ENCODE measurements around the gene ZDHHC1. TPM values are rescaled to one million over a fixed set of nuclear protein-coding genes. Genes with fewer than 3 reads are reported as not detected.

Gene ZDHHC1
- total RNA-seq, 1 donor from 2014 or later: 23.7 TPM

DNA sequence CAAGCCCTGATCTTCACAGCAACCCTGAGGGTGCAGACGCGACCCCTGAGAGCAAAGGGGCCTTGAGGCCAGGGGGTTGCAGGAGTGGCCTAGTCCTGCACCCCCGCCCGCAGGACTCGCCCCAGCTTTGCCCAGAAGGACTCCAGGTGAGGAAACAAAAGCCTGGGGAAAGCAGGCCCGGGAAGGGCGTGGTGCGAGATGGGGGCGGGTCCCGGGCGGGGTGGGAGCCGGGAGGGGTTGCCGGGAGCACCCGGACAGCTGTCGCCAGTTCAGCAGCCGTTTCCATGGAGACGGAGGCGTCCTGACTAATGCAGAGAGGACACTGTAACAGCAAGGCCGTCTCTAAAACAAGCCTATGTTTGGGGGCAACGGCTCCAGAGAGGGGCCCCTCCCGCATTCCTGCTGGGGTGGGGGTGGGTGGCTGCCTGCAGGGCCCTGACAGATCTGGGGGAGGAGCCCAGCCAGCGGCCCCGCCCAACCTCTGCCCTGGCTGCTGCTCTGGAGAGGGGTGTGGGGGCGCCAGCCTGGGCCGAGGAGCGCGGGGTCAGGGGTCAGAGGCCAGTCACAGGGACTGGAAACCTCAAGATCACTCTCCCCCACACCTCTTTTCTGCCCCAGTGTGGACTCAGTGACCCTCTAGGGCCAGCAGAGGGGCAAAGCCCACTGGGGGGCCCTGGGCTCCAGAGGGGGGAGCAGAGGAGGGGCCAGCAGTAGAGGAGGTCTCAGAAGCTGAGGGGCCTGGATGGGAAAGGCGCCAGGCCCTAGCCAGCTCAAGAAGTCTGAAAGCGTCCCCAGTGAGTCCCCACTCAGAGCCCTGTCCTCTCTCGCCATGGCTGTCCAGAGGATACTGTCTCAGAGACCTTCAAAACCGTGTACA is 19.9 kb downstream of the ZDHHC1 start:
- no peak for DNase-seq (ENCODE audit: extremely low read depth, low read depth, low spot score)

DNA sequence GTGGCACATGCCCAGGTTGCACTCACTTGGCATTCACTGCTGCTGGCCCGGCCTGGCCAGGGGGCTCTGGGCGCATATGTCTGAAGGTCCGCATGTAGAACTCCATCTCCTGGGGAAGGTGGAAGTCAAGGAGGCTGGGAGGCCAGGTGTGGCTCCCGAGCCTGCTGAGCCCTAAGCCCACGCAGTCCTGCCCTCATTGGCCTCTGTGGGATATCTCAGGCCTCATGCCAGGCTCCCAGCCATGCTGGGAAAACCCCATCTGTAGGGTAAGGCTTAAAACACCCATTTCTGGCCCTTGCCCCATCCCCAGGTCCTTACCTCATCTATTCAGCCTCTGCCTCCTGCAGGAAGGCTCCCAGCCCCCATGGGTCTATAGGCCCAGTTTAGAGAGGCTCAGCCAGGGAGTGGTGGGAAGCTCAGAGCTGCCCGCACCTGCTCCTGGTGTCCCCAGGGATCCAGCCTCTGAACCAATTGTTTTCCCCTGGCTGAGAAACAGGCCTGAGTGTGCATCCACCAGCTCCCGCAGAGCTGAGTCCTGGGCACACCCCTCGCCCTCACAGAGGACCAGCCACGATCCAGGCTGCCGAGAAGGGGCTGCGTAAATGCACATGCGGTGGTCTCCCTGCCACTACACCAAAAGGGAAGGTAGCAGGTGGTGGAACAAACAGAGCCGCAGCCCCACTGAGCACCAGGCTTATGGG is 20.7 kb downstream of the ZDHHC1 start:
- DNase-seq (ENCODE audit: extremely low read depth, low read depth, low spot score): no peak

DNA sequence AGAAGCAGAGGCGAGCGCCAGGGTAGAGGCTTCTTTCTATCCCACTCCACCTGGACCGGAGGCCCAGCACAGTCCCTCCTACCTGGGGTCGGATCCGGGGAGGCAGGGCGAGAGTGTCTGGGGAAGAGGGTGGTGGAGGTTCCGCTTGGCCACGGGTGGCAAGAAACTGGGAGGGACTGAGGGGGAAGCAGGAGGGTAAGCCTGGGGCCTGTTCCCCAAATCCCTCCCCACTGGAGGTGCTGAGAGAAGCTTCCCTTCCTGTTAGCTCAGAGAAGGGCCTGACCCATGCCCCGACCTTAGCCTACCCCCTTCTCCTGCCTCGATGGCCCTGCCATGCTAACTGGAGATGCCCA is 21.2 kb downstream of the ZDHHC1 start:
- DNase-seq (ENCODE audit: extremely low read depth, low read depth, low spot score): no peak

DNA sequence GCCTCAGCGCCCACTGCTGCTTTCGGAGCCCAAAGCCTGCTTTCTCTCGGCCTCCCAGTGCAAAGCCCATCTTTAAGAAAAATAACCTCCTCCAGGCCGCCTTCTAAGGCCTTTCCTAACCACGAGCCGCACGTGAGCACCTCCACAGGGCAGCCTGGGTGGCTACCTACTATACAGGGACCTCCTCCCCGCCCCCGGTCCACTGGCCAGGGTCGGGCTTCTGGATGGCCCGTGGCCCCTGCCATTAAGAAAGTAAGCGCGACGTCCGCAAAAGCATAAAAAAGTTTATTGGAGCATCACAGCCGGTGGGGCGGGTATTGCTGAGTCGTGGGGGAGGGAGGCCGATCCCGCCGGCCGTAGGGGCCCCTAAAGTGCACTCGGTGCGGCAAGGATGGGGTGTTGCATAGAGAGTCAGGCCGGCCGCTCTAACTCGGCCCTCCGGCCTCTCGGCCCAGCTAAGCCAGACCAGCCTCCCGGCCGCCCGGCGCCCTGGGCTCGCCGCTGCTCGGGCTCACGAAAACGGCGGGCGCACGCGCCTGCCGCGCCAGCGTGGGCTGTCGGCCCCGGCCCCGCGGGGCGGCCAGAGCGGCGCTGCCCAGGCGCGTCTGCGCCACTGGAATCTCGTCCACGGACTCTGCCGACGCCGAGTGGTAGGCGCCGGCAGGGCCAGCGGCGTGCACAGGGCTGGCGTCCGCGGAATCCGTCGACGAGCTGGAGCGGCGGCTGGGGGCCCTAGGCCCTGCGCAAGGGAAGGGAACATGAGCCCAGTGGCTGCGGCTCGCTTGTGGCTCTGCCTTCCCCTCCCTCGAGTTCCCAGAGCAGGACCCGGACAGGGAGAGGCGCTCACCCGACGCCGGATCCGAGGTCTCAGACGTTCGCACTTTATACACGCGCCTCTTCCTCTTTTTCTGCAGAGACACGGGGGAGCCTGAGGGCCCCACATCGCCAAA is 21.8 kb downstream of the ZDHHC1 start:
- DNase-seq (ENCODE audit: extremely low read depth, low read depth, low spot score): no peak

DNA sequence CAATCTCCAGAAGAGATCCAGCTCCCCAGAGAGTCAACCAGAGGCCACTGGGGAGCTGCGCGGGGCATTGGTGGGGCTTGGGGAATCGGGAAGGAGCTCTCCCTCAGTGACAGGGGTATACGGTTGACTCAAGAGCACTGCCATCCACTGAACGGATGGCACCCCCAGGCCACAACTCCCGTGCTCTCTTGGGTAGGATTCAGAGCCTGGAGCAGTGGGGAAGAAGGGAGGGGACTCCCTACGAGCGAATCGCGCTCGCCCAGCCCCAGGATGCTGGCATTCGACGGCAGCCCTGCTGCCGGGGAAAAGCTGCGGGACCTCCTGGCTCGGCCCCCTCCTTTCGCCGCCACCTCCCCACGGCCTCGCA is 22.5 kb downstream of the ZDHHC1 start:
- DNase-seq (ENCODE audit: extremely low read depth, low read depth, low spot score): no peak

DNA sequence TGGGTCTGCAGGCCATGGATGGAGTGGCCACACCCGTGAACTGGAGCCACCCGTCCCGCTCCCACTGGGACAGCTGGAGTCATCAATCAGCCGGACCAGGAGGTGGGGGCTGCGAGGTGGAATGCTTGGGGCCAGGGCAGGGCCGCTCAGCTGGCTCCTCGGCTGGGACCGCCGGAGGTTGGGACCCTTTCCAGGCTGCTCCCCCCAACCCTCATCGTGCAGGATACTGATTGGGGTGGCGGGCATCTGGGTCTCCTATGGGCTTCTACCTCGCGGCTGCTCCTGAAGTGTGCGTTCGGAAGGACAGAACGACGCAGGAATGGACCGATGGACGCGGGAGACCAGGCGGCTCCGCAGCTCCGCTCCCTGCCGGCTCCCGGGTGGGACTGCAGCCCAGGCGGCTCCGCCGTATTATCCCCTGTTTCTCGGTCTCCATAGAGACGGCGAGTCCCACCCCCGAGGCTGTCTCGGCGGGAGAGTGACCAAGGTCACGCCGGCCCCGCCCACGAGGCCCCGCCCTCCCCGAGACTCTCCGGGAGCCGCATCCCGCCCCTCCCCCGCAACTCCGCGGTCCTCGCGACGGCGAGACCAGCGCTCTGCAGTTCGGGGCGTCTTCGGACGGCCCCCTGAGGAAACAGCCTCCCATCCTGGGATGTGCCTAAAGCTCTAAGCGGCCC is 23.0 kb downstream of the ZDHHC1 start, which contains the start of gene TPPP3:
TSS of gene TPPP3 (minus strand) at position 388 of the 677 bp plus-strand sequence. CDS start 2,387 bp downstream, outside the sequence.
- DNase-seq (ENCODE audit: extremely low read depth, low read depth, low spot score): no peak

DNA sequence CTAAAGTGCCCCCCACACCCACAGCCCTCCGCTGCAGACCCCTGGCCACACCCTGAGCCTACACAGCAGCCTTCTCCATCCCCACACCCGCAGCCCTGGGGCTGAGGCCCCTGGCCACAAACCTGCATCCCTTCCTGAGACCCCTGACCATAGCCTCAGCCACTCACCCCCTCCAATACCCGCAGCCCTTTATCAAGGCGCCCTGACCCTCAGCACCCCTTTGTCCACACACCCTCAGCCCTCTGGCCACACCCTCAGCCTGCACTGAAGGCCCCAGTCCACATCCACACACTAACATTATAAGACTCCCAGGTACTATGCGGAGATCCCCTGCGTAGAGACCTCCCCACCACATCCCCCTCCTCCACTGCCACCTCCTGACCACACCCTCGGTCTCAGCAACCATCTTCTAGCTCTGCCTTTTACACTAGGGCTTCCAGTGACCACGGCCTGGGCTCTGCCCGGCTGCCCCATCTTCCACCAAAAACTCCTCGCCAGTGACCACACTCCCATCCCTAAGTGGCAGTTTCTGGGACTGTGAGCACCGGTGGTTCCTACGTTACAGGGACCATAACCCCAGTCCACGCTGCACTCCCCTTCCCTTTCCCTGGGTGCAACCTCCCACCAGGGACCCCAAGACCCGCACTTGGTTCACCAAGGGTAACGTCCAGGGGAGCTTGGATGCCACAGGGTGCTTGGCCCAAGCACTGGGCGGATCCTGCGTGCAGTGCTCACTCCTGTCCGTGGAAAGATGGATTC is 23.8 kb downstream of the ZDHHC1 start:
- no peak for DNase-seq (ENCODE audit: extremely low read depth, low read depth, low spot score)

DNA sequence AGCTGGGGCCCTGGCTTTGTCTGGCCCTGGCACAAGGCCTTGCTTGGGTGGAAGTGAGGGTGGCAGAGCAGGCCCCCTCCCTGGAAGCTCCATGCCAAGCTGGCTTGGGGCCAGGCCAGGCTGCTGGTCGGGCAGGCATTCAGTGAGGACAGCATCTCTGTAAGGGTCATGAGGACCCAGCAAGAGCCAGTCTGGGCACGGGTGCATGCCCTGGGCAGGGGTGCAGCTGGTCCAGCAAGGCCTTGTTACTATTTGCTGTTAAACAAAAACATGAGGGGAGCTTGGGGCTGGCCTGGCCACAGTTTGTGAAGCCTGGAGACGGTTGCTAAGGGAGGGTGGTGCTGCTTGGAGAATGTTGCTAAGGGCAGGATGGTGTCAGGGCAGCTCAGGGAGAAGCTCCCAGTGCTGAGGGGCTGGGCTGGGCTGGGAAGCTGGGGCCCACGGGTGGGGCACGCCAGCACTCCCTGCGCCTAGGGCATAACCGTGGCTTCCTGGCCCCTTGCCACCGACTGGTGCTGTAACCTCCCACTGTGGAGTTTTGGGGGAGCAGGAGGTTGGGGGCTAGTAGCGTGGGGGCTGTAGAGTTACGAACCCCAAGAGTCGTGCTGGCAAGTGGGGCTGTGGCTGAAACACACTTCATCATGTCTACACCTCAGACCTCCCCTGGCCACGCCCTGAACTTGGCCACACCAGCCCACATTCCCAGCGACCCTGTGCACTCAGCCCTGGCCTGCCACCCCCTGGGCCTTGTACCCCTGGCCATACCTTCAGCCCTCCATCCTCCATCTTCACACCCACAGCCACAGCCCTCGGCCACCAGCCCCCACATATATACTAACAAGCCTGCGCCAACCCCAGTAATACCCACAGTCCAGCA is 24.6 kb downstream of the ZDHHC1 start:
- no peak for DNase-seq (ENCODE audit: extremely low read depth, low read depth, low spot score)

DNA sequence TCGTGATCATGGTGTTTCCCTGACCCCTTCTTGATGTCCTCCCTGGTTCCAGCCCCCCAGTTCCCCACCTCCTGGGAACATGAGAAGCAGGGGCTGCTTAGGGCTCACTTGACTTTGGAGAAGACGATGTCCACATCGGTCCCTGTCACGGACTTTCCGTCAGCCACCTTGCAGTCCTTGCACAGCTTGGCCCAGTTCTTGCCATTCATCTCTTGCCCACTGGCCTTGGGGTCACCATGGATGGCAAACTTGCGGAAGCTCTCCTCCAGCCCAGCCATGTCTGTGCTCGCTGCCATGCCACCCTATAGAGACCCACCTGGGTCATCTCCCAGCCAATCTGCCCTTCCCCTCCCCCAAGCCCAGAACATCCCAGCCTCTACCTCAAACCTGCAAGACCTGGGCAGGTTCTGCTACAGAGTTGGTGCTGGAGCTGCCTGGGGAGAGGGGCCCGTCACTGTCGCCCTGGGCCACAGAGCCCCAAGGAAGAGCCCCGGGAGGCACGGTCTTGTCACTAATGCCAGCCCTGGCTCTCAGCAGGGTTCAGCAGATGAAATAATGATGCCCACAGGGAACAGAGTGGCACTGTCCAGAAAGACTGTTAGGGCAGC is 25.4 kb downstream of the ZDHHC1 start:
- DNase-seq (ENCODE audit: extremely low read depth, low read depth, low spot score): no peak

DNA sequence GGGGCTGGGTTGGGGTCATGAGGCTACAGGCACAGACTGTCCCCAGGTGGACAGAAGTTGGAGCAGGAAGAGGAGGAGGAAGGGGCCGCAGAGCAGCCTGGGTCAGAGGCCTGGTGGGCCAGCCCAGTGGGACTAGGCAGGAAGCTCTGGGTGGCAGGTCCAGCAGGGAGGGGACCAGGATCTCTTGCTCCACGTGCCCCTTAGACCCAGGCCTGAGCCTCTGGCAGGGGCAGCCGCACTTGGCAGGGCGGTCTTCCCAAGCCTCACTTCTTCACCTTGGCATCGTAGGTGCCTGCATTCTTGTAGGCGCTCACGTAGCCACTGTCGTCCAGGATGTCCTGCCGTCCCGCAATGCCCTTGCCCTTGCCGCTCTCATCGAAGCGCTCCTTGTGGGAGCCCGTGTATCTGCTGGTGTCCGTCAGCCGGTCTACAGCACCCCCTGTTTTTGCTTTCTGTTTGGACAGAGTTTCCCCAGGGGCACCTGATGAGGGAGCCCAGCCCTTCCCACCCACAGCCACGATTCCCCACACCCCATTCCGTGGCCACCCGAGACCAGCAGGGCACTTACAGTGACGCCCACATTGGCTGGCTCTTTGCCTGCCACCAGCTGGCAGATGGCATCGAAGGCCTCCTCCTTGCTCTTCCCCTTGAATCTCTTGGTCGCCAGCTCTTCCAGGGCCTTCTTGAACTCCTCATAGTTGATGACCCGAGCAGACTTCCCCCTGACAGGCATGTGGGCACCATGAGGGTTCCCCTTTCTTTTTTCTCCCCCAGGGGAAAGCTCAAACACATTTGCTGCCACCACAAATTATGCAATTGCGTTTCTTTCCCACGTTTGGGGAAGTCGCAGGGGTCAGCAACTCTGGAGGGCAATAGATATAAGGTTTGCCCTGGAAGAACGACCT is 26.1 kb downstream of the ZDHHC1 start:
- no peak for DNase-seq (ENCODE audit: extremely low read depth, low read depth, low spot score)

DNA sequence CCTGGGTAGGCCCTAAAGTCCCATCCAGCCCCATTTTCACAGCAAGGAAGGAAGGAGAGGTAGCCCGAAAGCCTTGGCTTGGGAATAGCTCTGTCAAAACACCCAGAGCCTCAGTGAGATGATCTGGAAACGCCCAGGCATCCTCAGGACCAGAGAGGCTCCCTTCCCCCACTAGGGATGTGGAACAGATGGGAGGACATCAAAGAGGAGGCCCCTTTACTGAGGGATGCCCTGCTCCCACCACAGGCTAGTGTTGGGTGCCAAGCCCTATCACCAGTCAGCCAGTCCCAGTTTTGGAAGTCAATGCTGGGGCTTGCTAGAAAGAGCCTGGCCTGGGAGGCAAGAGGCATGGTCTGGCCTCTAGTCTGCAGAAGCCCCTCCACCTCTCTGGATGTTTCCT is 27.7 kb downstream of the ZDHHC1 start:
- DNase-seq (ENCODE audit: extremely low read depth, low read depth, low spot score): no peak

DNA sequence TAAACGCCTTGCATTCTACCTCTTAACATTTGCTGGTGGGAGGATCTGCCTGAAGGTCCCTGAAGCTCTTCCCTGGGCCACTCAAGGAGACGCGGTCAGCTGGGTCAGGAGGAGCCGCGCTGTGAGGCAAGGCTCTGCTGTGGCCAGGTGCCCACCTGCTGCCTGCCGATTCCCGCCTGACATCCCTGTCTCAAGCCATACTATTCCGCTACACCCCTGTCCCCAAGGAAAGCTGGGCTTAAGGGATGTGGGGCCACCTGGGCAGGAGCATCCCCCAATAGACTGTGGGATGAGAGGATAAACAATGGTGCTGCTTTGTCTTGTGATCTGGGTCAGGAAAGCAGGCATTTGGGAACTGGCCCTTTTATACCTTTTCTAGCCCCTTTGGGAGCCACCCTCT is 28.1 kb downstream of the ZDHHC1 start:
- no peak for DNase-seq (ENCODE audit: extremely low read depth, low read depth, low spot score)

DNA sequence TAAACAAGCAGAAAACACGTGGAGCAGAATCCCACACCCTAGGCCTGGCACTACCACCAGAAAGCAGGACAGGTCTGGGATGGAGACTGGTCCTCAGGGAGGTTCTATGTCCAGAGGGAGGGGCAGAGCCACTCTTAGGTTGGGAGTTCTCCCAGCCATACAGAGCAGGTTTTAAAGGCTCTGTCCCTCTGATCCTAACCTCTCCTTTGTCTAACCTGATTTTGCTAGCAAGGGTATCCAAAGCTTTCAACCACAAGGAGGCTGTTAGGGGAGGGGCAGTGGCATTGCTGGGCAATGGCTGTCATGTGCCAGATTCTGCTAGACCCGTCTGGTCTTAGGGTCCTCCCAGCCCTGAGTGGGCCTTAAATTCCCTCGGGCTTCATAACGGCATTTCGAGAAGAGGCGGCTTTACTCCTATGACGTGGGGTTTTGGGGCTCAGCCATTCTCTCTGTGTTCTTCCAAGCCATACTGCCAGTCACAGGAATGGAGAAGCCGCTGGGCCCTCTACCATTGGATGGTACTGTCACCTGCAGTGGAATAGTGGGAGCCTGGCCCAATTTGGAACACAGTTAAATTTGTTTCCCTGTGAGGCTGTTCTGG is 28.7 kb downstream of the ZDHHC1 start:
- DNase-seq (ENCODE audit: extremely low read depth, low read depth, low spot score): no peak

DNA sequence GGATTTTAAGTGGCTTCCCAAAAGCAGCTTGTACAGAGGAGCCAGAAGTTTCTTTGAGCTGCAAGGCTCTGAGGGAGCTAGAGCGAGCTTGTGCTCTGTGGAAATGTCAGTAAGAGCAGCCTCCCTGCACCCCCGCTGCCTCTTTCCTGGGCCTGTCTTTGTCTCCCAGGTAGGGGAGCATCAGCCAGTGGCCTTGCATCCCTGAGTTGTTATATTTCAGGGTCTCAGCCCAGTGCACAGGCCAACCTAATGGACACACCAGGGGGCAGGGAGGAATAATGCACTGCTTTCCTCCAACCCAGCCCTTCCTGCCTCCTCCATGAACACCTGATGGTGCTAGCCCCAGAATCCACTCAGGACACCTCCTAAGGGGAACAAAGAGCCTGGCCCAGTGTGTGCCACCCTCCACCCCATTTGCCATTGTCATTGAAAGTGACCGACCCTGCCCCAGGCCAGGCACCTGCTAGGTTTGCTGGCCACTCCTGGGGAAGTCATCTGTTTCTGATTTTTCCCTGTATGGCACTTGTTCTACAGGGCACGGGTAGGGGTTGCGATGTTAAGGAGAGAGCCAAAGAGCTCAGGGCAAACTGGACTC is 29.3 kb downstream of the ZDHHC1 start:
- no peak for DNase-seq (ENCODE audit: extremely low read depth, low read depth, low spot score)

DNA sequence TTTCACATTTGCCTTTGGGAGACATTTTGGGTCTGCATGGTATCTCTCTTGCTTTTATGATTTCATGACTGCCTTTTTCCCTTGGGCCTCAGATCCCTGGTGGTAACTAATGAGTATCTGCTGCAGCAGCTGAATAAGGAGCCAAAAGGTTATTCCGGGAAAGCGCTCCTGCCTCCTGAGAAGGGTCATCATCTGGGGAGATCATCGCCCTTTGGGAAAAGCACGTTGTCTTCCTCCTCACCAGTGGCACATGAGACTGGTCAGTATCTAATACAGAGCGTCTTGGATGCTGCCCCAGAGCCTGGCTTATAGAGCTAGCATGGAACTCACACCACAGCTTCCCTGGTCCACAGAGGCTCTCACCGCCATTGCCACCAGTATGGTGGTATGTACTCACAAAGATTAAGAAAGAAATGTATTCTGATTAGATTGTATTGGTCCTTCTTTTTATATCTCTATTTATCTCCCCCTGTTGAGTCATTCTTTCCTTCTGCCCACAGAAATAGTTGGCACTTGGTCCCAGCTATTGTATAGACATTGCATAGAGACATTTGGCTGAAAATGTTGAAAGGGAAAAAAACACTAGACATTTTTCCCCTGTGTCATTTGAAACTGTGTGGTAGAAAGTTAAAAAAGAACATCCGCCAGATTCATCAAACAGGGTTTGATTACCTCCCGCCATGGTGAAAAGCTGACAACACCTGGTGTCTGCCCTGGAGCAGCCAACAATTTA is 31.3 kb downstream of the ZDHHC1 start:
- DNase-seq (ENCODE audit: extremely low read depth, low read depth, low spot score): no peak

DNA sequence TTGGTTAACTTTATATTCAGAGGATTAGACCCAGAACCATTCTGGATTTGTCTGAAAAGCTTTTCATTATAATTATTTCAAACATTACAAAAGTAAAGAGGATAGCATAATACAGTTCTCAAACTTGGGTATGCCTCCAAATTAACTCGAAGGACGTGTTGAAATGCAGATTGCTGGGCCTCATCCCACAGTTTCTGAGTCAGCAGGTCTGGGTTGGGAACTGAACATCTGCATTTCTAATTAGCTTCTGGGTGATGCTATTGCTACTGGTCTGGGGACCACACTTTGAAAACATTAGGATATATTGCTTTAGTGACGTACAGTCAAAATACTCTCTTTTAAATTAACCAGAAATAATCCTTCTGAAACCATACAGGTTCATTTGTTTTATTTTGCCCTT is 33.0 kb downstream of the ZDHHC1 start:
- DNase-seq (ENCODE audit: extremely low read depth, low read depth, low spot score): no peak
